ENCODE data around the gene PTPRA.

- TF ChIP-seq CTCF (IDR thresholded peaks at IDR 0.05; ENCODE audit: insufficient read depth, low read depth, low read length) (no peak), EZH2 (IDR thresholded peaks at IDR 0.05; ENCODE audit: insufficient read depth, low read length) (no peak)
These were observed 413 bp downstream of the PTPRA start for GRCh38 chr20:2873747-2874041.

Measured in astrocyte (in vitro differentiated cells and primary cell).